Measurements from ENCODE around the gene THAP7. TPM values are rescaled to one million over a fixed set of nuclear protein-coding genes. Genes with fewer than 3 reads are reported as not detected.

The THAP7 gene
- total and polyA plus RNA-seq, 9 of the 15 experiments (the other 6 are each of a cell fraction or from before 2014, with no cell fraction given): 7.9 to 263 (median 84.1) TPM

DNA sequence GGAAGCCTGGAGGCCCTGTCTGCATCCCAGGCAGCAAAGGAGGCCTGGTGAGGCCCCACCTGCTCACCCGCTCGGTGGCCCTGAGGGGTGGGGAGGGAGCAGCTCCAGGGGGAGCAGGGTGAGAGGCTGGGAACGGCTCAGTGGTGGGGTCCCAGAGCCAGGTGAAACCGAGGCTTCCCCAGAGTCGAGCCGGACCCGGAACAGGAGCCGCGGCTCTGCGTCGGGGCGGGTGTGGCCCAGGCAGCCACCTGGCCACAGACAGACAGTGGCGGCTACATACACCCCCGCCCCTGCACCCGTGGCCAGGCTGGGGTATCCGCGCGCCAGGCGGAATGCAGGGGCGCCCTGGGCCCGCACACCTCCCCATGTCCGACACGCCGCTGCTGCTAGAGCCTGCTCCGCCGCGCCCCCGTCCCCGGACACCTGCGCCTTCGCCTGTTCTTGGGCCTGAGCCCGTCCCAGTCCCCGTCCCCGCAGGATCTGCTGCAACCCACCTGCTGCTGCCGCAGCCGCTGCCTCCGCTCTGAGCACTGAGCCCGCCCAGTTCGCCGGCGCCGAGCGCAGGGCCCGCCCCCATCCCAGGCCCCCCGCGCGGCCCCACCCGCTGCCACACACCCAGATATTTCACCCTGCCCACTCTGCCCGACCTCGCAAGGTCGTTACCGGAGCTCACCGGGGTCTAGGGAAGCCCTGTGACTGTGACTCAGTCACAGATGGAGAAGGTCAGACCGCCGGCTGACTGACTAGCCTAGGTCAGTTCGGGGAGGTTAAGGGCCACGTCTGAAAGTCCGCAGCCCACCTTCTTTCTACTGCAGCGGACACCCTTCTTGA, 30.3 kb upstream of the THAP7 start, which contains the start of gene SLC7A4 (continued):
- TF ChIP-seq TEAD1 (CRISPR knock-in tag; IDR thresholded peaks at IDR 0.05): peak in 1 of 2 experiments; percentile 17; a peak in 1 of 4 replicates
- peak; percentile 23; the same call in 1 of the 2 replicates for TF ChIP-seq JUND (IDR thresholded peaks at IDR 0.05; ENCODE audit: borderline replicate concordance, low read depth, low read length)
- TF ChIP-seq JUND (tag; IDR thresholded peaks at IDR 0.05; ENCODE audit: borderline replicate concordance, low read depth, low read length): no peak
- TF ChIP-seq, protein P1, sequence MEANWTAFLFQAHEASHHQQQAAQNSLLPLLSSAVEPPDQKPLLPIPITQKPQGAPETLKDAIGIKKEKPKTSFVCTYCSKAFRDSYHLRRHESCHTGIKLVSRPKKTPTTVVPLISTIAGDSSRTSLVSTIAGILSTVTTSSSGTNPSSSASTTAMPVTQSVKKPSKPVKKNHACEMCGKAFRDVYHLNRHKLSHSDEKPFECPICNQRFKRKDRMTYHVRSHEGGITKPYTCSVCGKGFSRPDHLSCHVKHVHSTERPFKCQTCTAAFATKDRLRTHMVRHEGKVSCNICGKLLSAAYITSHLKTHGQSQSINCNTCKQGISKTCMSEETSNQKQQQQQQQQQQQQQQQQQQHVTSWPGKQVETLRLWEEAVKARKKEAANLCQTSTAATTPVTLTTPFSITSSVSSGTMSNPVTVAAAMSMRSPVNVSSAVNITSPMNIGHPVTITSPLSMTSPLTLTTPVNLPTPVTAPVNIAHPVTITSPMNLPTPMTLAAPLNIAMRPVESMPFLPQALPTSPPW (CRISPR knock-in tag; IDR thresholded peaks at IDR 0.05): peak; percentile 73
- no peak for TF ChIP-seq ILF3 (IDR thresholded peaks at IDR 0.05; ENCODE audit: borderline replicate concordance)
- peak; percentile 25 for TF ChIP-seq KDM5B (IDR thresholded peaks at IDR 0.05; ENCODE audit: insufficient replicate concordance, low read depth, low read length)
- TF ChIP-seq, protein P2, sequence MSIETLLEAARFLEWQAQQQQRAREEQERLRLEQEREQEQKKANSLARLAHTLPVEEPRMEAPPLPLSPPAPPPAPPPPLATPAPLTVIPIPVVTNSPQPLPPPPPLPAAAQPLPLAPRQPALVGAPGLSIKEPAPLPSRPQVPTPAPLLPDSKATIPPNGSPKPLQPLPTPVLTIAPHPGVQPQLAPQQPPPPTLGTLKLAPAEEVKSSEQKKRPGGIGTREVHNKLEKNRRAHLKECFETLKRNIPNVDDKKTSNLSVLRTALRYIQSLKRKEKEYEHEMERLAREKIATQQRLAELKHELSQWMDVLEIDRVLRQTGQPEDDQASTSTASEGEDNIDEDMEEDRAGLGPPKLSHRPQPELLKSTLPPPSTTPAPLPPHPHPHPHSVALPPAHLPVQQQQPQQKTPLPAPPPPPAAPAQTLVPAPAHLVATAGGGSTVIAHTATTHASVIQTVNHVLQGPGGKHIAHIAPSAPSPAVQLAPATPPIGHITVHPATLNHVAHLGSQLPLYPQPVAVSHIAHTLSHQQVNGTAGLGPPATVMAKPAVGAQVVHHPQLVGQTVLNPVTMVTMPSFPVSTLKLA (conservative IDR thresholded peaks at IDR 0.05): no peak
- TF ChIP-seq CAMTA2 (CRISPR knock-in tag; conservative IDR thresholded peaks at IDR 0.05): no peak; the same call in 1 of the 2 replicates
- TF ChIP-seq LCOR (CRISPR knock-in tag; IDR thresholded peaks at IDR 0.05): no peak
- TF ChIP-seq CEBPG (CRISPR knock-in tag; IDR thresholded peaks at IDR 0.05): no peak
- TF ChIP-seq CEBPG (tag; conservative IDR thresholded peaks at IDR 0.05 in 1 of 2, IDR thresholded peaks at IDR 0.05 in 1 of 2): no peak
- no peak for TF ChIP-seq CBX2 (IDR thresholded peaks at IDR 0.05; ENCODE audit: insufficient read depth, low read length, poor library complexity, severe bottlenecking)
- no peak for TF ChIP-seq BRF1 (IDR thresholded peaks at IDR 0.05; ENCODE audit: borderline replicate concordance, extremely low read depth, insufficient read length)
- TF ChIP-seq, protein P3, sequence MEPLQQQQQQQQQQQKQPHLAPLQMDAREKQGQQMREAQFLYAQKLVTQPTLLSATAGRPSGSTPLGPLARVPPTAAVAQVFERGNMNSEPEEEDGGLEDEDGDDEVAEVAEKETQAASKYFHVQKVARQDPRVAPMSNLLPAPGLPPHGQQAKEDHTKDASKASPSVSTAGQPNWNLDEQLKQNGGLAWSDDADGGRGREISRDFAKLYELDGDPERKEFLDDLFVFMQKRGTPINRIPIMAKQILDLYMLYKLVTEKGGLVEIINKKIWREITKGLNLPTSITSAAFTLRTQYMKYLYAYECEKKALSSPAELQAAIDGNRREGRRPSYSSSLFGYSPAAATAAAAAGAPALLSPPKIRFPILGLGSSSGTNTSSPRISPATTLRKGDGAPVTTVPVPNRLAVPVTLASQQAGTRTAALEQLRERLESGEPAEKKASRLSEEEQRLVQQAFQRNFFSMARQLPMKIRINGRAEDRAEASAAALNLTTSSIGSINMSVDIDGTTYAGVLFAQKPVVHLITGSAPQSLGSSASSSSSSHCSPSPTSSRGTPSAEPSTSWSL (CRISPR knock-in tag; IDR thresholded peaks at IDR 0.05; ENCODE audit: borderline replicate concordance): 0 out of 2 replicates have a peak, but pooled peaks have one; percentile 8
